Stimulated activated CD4-positive, alpha-beta T cell treated with anti-CD3 and anti-CD28 coated beads, Interleukin-1b, Interleukin-23, amount 100 ng/mL, for 4 hours (primary cell): ENCODE measurements around the gene FMN1.

ENCODE experiments used
- DNase-seq, 2 donors: peaks; one replicate each; pipeline ENCODE4 v3.0.0-alpha.2; 2020; ENCODE audit warnings: low read depth in 2 of 2

The FMN1 gene

GRCh38 chr15:33016405-33017024, 178.0 kb downstream of the FMN1 start:
- DNase-seq, result no peak

DNA sequence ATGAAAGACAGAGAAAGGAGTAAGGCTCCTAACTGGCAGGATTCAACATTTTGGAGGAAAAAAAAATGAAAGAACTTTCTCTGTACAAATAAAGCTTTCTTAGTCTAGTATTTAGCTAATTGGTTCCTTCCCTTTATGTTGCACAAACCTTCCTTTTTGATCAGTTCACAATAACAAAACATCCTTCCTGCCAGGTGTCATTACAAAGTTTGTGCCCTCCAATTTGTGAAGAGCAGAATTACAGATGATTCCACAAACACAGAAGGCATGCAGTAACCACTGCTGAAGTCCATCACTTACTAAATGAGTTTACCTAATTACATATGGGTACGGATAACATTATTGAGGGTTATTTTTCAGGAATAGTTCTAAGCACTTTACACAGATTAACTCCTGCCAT, 179.9 kb downstream of the FMN1 start:
- DNase-seq, result no peak

- no peak for DNase-seq
Measured at GRCh38 chr15:33013827-33014445, 180.6 kb downstream of the FMN1 start.

DNA sequence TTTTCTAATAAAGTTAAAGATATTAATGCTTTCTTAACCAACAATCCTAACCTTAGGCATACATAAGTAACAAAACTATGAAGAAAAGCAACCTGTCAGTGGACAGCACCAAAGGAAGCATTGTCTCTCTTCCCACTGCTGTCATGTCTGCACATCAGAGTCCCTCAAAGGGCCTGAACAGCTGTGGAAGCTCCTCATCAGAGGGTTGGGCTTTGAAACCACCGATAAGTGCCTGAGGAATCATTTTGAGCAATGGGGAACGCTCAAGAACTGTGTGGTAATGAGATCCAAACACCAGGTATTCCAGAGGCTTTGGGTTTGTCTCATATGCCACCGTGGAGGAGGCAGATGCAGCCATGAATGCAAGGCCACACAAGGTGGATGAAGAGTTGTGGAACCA, 182.5 kb downstream of the FMN1 start:
- DNase-seq, result no peak

DNA sequence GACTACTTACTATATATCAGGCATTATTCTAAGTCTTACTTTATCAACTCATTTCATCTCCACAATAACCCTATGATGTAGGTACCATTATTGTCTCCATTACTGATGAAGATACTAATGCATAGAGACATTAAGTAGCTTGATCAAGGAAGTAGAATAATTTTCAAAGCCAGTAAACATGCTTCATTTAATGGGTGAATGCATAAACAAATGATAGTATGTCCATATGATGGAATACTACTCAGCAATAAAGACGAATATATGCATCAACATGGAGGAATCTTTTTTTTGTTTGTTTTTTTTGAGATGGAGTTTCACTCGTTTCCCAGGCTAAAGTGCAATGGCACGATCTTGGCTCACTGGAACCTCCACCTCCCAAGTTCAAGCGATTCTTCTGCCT, 184.9 kb downstream of the FMN1 start:
- DNase-seq, result no peak

GRCh38 chr15:33009026-33009425, 185.5 kb downstream of the FMN1 start:
- no peak for DNase-seq

DNA sequence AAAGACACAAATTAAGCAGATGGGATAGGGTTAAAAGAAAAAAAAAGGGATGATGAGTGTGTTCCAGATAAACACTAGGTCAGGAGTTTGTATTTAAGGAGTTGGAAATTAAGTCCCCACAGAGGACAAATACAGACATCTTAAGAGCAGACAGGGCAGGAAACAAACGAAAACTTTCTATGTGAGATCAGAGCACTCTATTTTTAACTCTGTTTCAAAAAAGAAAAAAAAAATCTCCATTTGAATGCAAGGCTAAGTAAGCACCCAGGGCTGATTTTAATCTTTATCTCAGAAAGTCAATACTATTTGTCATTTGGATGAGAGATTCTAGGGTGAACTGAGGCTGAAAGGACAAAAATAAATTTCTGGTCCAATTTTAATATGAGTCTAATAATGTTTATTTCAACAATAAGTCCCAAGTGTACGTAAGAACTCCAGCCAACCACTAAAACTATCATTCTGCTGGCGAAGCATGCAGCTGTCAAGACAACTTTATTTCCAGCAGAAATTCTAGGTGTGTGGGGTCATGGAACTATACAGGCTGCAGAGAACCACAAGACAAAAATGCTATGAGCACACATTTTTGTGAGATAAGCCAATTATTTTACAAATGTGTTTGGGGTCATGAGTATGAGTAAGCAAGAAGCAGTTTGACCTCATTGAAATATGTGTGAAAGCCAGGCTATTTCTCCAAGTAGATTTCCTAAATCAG, 186.1 kb downstream of the FMN1 start:
- DNase-seq, result no peak

DNA sequence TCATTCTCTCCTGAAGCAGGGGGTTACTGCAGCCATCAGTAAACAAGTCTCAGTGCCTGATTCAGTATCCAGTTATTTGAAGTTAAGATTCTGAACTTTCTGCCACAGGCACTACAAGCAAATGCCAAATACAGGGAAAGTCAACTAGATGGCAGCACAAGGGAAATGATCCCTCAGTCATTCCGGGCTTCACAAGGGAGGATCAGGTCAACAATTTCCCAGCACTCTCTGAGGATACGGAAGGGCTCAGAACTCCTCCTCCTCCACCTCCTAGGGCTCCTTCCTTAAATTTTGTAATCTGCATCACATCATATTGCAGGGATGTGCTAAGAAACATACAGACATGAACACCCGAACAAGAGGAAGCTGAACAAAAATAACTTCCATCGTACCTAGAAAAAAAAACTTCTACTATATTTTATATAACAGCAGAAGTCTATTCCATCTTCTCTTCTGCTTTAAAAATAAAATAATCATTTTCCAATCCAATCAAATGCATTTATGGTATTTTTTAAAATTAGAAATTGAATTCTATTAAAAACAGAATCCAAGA, 187.1 kb downstream of the FMN1 start:
- no peak for DNase-seq

DNA sequence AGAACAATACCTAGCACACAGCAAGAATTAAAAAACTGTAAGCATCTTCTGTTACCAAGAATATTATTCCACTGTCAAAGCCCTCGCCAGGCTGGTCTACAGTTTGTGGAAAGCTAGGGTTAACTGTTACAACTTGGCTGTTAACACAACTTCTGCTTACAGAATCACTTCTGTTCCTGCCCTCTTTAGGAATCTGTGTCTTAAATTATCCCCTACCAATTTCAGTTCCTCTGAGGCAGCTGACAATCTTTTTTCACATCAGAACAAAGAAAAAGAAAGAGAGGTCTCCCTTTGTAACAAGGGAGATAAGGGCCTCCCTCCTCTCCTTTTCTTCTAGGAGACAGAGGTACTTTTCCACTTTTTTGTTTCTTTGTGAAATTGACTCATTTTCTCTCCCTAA, 188.9 kb downstream of the FMN1 start:
- no peak for DNase-seq

- DNase-seq, result no peak
Measured at GRCh38 chr15:33001926-33002325, 192.6 kb downstream of the FMN1 start.

- DNase-seq, result no peak
Measured at GRCh38 chr15:32998979-32999672, 195.4 kb downstream of the FMN1 start.

DNA sequence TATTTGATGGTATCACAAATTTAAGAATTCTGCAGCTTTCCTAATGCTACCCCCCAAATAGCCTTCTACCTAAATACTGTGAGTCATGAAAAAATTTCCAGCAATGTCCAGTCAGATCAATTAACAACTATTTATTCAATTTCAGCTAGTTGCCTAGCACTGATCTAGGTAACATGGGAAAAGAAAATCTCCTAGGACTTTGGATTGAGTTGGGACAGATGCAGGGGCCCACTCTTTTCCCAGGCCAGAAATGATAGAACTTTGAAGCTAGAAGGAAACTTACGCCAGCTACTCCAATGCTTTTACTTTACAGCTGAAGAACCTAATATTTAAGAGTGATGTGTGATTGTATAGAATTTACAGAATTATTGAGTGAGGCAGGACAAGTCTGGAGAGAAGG, 196.3 kb downstream of the FMN1 start:
- no peak for DNase-seq

GRCh38 chr15:32994810-32995424, 199.6 kb downstream of the FMN1 start:
- DNase-seq, result no peak

DNA sequence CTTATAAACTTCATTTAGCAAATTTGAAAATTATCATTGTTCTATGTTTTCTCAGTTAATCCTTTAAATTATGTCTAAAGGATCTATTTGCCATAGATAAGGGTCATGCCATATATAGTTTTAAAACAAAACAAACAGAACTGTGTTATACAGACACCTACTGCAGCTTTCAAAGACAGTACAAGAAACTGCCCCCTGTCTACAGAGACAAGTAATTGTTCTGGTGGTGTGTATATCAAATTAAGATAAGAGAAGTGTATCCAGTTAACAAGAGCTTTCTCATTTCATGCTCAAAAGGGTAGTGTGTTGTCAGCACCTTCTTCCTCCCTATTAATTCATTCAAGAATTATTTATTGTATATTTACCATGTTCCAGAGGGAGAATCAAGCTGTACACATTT, 201.2 kb downstream of the FMN1 start:
- DNase-seq, result no peak

- DNase-seq, result no peak
Measured at GRCh38 chr15:32991619-32992111, 202.8 kb downstream of the FMN1 start.

- no peak for DNase-seq
Measured at GRCh38 chr15:32990071-32990470, 204.4 kb downstream of the FMN1 start.

- DNase-seq, result no peak
Measured at GRCh38 chr15:32987067-32987466, 207.4 kb downstream of the FMN1 start.

DNA sequence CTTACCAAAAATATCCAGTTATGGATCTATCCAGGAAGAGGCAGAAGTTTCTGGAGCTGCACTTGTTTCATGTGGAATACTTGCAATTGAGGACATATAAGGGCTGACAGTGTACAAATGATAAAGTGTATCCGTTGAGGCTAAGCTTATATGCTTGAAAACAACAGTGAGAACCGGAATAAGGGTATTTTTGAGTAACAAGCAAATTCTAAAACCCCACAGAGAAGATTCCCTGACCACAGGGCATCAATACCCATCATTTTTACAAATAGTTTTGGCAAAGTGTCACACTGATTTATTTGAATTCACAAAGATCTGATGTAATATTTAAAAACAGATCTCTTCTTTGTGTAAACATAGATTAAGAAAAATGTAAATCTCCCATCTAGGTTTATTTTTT, 208.4 kb downstream of the FMN1 start:
- DNase-seq, result no peak

DNA sequence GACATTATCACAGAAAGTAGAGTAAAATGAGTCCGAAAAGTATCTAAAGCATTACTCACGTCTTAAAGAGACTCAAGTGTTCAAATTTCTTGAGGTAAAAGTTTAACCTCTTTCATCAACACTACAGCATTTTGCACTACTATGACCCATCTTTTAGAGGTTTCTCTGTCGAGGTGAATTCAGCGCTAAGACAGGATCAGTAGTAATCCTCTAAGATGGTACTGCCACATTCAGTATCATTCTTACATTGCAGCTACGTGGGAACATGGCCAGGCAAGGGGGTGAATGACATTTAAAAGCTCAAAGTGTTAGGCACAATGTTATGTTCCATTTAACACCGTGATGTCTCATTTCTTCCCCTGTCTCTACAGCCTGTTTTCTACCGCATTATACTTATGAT, 210.8 kb downstream of the FMN1 start:
- no peak for DNase-seq

- DNase-seq, result no peak
Measured at GRCh38 chr15:32982001-32982400, 212.5 kb downstream of the FMN1 start.

DNA sequence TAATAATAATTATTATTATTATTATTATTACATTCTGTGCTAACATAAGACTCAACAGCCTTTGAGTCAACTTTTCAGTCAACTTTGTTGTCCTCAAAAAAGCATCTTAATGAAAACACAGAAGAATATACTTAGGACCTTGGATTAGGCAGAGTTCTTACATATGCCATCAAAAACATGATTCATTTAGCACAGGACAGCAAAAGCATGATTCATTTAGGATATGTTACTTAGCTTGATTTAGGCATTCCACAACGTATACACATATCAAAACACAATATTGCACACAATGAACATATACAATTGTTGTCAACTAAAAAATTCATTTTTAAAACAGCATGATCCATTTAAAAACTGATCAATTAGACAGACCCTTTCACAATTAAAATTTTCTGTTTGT, 213.0 kb downstream of the FMN1 start:
- no peak for DNase-seq

DNA sequence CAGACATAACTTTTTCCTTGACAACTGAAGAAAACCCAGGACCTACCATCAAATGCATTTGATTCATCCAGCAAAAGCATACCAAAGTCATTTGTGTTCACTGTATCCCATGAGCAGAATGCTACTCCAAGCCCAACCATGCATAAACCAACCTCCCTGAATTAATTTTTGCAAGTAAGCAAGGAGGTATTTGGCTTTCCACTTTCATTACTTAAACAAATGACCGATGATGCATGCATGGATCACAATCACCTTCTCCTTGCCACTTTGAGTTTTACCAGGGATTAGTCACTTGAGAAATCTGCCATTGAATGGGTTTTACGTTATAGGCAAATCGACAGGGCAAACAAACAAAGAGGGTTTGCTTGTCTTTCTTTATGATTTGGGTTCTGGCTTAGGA, 214.8 kb downstream of the FMN1 start:
- no peak for DNase-seq
